ENCODE data around the gene ARID1B. TPM values are rescaled to one million over a fixed set of nuclear protein-coding genes. Genes with fewer than 3 reads are reported as not detected.

Gene ARID1B
- total RNA-seq, 1 donor from 2014 or later = 101 TPM

GRCh38 chr6:156740604-156741003 lies 36.6 kb upstream of the ARID1B start:
- no peak for TF ChIP-seq CTCF (conservative IDR thresholded peaks at IDR 0.05)
- no peak overlapping the region for H3K4me3 Mint-ChIP-seq
- H3K9me3 Mint-ChIP-seq = peaks cover 4% of the 10 kb centered on the region
- H3K27ac Mint-ChIP-seq (ENCODE audit: unreplicated experiment) = no peak overlapping the region
- no peaks in the 10 kb centered on the region for H3K4me1 Mint-ChIP-seq
- H3K36me3 Mint-ChIP-seq (ENCODE audit: low read depth) = peaks cover 6% of the 10 kb centered on the region
- H3K27me3 Mint-ChIP-seq (ENCODE audit: low read depth) = no peaks in the 10 kb centered on the region
- DNase-seq (ENCODE audit: low read depth, low spot score) = no peak

- H3K27me3 Mint-ChIP-seq (ENCODE audit: low read depth) = no peaks in the 10 kb centered on the region
- H3K4me3 Mint-ChIP-seq = no peak overlapping the region
- TF ChIP-seq CTCF (conservative IDR thresholded peaks at IDR 0.05) = no peak
- H3K9me3 Mint-ChIP-seq = peaks cover 4% of the 10 kb centered on the region
- peaks cover 6% of the 10 kb centered on the region for H3K36me3 Mint-ChIP-seq (ENCODE audit: low read depth)
- H3K4me1 Mint-ChIP-seq = no peaks in the 10 kb centered on the region
- no peak for DNase-seq (ENCODE audit: low read depth, low spot score)
- no peak overlapping the region for H3K27ac Mint-ChIP-seq (ENCODE audit: unreplicated experiment)
These were observed 35.7 kb upstream of the ARID1B start for GRCh38 chr6:156741287-156742073.

- Mint-ChIP-seq H3K36me3 (ENCODE audit: low read depth) (no peaks in the 10 kb centered on the region), H3K4me3 (no peak overlapping the region), H3K27ac (ENCODE audit: unreplicated experiment) (no peak overlapping the region)
These were observed 29.5 kb upstream of the ARID1B start for GRCh38 chr6:156747715-156748114.

GRCh38 chr6:156748504-156748903 lies 28.7 kb upstream of the ARID1B start:
- Mint-ChIP-seq H3K36me3 (ENCODE audit: low read depth) (no peaks in the 10 kb centered on the region), H3K27me3 (ENCODE audit: low read depth) (no peaks in the 10 kb centered on the region), H3K27ac (ENCODE audit: unreplicated experiment) (no peak overlapping the region), H3K9me3 (no peaks in the 10 kb centered on the region), H3K4me1 (no peaks in the 10 kb centered on the region), H3K4me3 (no peak overlapping the region)
- DNase-seq (ENCODE audit: low read depth, low spot score) = no peak
- TF ChIP-seq CTCF (conservative IDR thresholded peaks at IDR 0.05) = no peak

More at GRCh38 chr6:156747715-156748114, 29.5 kb upstream of the ARID1B start:
- H3K4me1 Mint-ChIP-seq = no peaks in the 10 kb centered on the region
- no peaks in the 10 kb centered on the region for H3K27me3 Mint-ChIP-seq (ENCODE audit: low read depth)
- no peaks in the 10 kb centered on the region for H3K9me3 Mint-ChIP-seq
- no peak for TF ChIP-seq CTCF (conservative IDR thresholded peaks at IDR 0.05)
- DNase-seq (ENCODE audit: low read depth, low spot score) = no peak

- no peaks in the 10 kb centered on the region for H3K36me3 Mint-ChIP-seq (ENCODE audit: low read depth)
- H3K4me3 Mint-ChIP-seq = no peak overlapping the region
- H3K9me3 Mint-ChIP-seq = no peaks in the 10 kb centered on the region
- TF ChIP-seq CTCF (conservative IDR thresholded peaks at IDR 0.05) = no peak
- no peaks in the 10 kb centered on the region for H3K27me3 Mint-ChIP-seq (ENCODE audit: low read depth)
- no peak for DNase-seq (ENCODE audit: low read depth, low spot score)
- H3K4me1 Mint-ChIP-seq = no peaks in the 10 kb centered on the region
- H3K27ac Mint-ChIP-seq (ENCODE audit: unreplicated experiment) = no peak overlapping the region
These were observed 24.4 kb upstream of the ARID1B start for GRCh38 chr6:156752666-156753301.

All from neural crest cell (in vitro differentiated cells).